NCI-H2107 (cell line): Measurements from ENCODE around the gene C16orf78.
"Not testable (repeated sequence)": the region's sequence is repeated elsewhere in the genome, so short reads cannot be mapped to it uniquely, and the experiment has no call there.

Source experiments
- DNase-seq: peaks from one replicate; lab custom pipeline; 2025; lab: John Stamatoyannopoulos, UW

Gene C16orf78

DNA sequence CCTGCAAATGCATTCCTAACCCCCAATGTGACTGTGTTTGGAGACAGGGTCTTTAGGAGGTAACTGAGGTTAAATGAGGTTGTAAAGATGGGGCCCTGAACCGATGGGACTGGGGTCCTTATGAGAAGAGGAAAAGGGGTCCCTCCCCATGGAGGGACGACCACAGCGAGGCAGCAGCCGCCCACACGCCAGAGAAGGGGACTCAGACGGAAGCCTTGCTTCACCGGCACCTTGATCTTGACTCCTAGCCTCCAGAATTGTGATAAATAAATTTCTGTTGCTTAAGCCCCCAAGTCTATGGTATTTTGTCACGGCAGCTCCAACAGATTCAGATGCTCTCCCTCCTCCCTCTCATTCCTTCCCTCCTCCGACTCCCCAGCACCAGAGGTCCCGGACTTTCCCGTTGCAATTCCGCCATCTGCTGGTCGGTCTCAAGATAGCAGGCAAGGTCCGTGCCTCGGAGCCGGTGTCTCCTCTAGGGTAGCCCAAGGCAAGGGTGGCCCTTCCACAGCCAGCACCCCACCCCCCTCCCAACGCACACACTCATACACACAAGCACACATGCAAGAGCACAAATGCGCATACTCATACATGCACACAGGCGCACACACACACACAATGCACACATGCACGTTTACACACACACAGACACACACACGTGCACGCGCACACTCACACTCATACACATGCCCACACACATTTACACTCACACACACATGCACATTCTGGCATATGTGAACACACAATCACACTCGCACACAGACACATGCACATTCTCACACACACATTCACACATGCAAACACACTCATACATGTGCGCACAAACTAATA lies 23.1 kb upstream of the C16orf78 start:
- DNase-seq: no peak

DNA sequence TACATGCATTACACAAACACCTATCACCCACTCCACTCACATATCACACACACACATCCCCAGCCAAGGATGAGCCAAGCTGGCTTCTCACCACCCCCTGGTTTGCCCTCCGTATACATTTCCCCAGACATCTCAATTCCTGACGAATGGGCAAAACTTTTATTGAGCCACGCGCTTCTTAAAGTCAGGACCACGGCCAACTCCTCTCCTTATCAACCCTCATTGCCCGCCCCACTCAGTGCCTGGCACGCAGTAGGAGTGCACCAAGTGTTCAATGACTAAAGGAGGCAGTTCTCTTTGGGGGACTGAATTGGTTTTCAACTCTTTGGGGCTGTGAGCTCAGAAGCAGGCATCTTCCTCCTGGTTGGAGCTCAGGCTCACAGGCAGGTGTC lies 22.5 kb upstream of the C16orf78 start:
- no peak for DNase-seq

DNA sequence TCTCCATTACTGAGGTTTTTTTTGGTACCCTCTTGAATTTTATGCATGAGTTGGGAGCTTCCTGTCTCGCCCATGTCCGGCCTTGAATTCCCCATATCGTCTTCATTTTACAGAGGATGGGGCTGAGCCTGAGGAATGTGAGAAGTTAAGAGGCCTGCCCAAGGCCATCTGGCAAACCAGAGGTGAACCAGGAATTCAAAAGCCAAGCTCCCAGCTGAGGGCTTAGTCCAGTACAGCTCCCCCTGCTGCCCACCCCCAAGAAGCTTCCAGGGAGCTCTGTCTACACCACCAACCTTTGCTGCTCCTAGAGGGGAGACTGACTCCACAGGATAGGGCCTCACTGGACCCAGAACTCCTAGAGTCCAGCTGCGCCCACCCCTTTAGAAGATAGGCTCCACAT lies 20.7 kb upstream of the C16orf78 start:
- DNase-seq: no peak

DNA sequence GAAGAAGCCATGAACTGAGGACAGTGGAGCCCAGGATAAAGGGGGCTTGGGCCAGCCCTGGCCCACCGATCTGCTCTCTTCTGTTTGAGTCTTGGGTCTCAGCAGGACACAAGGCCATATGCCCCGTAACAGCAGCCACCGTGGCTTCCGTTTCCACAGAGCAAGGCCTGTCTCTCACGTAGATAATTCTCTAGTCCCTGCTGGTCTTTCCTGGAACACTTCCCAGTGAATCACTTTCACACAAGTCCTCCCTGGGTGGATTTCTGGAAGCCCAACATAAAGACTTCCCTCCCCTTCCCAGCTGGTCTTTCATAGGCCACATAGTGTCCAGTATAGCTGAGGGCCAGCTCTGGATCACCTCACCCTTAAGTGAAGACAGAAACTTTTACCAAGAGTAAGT lies 19.9 kb upstream of the C16orf78 start:
- DNase-seq: no peak

DNA sequence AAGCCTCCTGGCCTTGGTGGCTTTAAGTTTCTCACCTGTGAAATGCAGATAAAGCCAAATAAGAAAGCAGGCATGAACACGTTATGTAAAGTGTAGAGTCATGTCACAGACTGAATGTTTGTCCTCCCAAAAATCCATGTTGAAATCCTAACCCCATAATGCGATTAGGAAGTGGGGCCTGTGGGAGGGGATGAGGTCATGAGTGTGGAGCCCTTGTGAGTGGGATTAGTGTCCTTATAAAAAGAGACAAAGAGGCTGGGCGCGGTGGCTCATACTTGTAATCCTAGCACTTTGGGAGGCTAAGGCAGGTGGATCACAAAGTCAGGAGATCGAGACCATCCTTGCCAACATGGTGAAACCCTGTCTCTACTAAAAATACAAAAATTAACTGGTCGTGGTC lies 19.5 kb upstream of the C16orf78 start:
- no peak for DNase-seq

DNA sequence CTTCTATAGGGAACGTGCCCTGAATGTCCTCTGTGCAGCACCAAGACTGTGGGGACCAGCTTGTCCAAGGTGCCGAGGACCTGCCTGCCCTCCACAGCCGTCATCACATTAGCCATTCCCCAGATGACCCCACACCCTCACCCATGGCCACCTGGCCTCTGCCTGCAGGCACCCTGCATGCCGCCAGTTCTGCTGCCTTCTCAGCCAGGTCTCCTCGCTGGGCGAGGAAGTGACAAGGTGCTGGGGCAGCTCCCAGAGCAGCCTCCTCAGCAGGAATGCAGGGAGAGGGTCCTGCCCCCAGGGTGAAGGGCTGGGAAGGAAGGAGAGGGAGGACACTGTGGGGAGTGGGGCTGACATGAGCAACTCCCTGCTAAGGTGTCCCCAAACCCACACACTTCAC lies 18.6 kb upstream of the C16orf78 start:
- no peak for DNase-seq

DNA sequence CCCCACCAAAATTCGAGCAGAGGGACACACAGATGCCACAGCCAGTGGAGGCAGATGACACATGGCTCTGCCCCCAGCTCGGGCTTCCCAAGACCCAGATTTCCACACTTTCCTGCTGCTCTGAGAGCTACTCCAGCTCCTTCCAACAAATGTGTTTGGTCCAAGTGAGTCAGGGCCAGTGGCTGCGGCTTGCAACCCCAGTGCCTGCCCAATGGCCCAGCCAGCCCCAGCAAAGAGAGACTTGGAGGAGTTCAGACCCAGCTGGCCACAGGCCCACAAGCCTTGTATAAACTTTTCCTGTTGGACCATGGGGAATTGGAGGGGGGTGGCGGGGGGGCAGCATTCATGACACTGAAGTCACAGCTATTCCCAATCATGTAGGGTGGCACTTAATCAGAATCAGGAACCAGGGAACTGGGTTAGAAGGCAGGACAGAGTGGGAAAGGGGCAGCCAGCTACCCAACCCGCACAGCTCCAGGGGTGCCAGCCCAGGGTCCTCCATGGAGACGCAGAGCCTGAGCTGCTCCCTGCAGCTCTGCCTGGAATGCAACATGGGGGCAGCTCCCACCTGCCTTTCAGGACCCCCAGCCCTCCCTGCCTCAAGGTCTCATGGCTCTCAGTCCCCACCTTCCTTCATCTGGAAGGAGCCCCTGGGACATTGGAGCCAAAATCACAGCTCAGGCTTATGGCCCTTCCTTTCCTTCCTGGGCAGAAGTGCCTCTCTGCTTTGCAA lies 17.5 kb upstream of the C16orf78 start:
- DNase-seq: no peak

DNA sequence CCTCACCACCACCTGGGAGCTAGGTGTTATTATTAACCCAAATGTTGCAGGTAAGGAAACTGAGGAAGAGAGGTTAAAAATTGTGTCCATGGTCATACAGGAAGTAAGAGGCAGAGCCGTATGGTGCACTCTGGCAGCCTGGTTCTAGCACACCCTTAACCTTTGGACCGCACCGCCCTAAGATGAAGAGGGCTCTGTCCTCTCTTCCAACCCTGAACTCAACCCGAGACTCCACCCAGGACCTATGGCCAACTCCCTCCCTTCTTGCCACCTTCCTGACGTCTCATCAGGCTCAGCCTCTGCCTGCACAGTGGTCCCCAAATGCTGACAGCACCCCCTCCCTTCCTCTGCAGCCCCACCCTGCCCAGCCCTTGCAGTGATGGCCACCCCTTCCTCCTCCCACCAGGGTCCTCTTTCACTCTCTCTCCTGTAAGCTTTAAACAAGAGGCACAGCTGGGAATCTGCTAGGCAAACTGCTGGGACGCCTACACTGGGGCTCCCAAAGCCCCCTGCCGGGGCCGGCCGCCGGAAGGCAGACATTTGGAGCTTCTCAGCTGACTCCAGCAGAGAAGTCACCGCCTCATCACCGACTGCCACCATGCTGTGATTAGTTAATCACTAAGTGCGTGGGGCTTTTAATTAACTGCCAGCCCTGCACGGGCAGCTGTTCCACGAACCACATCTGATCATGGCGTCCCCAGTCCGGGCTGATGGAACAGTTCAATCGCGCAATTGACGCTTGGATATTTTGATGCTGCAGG lies 16.7 kb upstream of the C16orf78 start:
- no peak for DNase-seq

DNA sequence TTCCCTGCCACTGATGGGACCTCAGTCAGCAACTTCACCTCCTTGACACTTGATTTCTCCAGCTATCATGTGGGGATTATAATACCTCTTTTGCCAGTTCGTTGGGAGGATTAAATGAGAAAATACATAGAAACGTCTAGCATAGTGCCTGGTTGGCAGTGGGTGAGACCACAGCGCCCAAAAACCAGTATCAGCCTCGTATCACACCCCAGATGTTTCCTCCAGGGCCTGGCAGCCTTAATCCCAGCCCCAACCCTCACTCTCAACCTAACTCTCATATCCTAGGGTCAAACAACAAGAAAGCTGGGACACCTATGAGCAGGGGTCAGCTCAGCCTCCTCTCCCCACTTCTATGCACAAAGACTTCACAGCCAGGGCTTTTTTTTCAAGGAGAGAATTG lies 14.0 kb upstream of the C16orf78 start:
- DNase-seq: no peak

DNA sequence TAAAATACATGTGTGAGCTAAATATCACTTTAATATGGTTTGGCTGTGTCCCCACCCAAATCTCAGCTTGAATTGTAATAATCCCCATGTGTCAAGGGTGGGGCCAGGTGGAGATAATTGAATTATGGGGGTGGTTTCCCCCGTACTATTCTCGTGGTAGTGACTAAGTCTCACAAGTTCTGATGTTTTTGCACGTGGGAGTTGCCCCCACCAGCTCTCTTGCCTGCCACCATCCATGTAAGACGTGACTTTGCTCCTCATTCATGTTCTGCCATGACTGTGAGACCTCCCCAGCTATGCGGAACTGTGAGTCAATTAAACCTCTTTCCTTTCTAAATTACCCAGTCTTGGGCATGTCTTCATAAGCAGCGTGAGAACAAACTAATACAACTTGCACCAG lies 11.9 kb upstream of the C16orf78 start:
- not testable (repeated sequence) for DNase-seq

DNA sequence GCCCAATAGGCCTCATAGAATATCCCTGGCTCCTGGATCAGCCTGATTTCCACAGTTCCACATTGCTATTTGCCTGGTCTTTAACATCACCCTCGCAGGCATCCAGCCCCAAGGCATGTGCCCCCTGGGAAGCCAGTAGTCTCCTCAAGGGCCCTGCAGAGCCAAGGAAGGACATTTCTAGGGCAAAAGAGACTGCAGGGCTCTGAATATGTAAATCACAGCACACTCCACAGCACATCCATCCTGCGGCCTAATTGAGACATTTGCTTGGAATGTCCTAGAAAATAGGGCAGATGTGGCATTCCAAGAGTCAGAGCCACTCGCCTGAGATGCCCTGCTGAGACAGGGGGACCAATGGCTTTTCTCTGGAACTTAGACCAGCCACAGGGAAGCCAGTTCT lies 11.4 kb upstream of the C16orf78 start:
- no peak for DNase-seq

DNA sequence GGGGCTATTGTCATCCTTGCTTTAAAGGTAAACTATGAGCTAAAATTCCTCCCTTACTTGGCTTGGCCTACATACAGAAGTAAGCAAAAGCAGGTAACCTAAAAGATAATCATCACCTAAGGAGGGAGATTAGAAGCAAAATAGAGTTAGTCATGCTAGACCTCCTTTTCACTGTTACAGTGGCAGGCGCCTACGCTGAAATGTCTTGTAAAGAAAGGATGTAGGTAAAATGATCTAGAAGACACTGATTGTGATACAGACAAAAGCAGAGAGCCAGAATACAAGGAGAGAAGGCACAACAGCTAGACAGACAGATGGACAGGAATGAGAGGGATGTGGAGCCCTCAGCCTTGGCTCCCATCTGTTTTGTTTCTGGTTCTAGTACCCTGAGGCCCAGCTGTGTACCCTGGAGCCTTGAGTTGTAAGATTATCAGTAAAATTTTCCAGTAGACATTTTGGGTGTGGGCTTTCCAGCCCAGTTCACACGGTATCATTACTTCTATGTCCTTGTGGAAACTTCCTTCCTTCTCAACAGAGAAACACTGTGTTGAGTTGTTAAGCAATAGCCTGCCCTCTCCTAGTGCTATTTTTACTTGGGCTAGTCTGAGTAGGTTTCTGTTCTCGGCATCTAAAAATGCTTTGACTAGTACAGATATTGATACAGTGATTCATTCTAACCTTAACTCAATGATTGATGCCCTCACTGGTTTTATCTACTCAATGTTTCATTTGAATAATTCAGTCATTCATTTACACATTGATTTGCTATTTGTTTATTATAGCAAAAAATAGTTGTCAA lies 7.7 kb upstream of the C16orf78 start:
- DNase-seq: no peak

DNA sequence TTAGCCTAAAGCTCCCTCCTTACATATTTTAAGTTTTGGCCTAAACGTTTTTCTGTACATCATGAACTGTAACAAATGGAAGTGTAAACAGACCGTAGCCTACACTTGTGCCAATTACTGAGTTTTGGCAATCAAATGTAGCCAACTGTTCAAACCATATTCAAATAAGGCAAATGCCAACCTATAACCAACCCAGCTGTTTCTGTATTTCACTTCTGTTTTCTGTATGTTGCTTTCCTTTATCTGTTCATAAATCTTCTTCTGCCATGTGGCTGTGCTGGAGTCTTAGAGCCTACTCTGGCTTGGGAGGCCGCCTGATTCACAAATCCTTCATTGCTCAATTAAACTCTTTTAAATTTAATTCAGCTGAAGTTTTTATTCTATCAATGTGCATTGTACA lies 6.9 kb upstream of the C16orf78 start:
- no peak for DNase-seq

DNA sequence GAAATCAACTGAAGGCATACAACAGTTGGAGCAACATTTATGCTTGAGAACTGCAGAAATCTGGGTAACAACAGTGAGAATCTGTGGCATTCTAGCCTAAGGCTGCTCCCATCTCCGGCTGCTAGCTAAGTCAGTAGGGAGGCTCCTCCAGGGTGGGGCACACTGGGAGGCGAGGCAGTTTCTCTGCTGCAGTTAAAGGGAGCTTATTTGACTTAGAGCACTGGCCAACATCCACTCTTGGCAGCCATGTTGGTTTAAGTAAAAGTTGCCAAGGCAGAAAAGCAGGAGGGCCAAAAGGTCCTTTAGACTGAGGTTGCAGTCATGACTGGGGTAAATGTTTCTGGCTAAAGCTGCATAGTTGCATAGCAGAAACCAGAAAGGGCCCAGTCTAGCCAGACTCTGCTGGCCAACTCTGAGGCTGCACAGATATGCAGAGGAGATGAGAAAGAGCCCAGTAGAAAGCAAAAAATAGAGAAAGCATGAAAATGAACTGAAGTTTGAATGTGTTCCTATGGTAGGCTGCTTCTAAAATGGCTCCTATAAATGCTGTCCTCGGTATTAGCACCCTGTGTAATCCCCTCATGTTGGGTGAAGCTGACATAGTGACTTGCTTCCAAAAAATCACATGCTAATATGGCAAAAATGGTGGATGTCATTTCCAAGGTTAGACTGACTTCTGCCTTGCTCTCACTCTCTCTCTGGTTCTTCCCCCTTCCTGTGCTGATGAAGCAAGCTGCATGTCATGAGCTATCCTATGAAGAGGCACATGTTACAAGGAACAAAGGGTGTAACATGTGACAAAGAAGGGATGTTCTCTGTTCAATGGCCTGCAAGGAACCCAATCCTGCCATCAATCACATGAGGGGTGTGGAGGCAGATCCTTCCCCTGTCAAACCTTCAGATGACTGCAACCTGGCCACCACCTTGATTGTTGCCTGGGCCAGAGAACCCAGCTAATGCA lies 3.7 kb upstream of the C16orf78 start:
- DNase-seq: no peak

DNA sequence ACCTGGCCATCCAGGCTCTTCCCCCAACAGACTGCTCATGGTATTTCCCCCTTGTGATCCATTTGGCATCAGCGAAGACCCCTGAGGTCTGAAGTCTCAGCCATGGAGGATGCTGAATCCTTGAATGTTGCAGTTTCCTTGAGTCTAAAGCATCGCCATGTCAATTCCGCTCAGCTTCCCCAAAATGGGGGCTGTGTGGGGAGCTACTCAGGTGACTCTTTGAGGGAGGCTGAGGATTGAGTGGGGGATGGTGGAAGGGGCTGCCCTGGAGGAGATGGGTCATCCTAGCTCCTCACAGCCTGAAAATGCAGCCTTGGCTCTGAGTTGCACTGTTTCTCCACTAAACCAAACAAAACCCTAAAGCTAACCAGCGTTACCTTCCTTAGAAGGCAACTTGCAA lies 2.6 kb downstream of the C16orf78 start:
- DNase-seq: no peak

DNA sequence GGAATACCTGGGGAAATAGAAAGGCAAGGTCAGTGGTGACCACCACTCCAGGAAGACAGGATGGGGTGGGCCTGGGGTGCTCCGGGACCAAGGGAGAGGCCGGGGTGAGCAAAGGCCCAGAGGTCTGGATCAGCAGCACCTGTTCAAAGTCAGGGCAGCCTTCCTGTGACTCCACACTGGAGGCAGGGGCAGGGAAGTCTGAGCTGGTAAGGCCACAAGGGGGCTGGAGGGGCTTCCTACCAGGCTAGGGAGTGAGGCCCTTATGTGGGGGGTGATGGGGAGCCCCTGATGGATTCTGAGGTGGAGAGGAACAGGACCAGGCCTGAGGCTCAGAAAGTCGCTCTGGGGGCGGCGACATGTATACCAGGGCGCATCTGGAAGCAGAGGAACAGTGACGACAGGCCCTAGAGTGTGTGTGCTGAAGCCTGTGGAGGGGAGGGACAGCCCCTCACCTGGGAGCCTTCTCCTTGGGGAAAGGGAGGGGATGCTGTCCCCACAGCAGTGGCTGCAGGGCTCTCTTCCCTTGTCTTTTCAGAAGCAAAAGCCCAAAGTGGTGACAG lies 3.7 kb downstream of the C16orf78 start:
- no peak for DNase-seq

DNA sequence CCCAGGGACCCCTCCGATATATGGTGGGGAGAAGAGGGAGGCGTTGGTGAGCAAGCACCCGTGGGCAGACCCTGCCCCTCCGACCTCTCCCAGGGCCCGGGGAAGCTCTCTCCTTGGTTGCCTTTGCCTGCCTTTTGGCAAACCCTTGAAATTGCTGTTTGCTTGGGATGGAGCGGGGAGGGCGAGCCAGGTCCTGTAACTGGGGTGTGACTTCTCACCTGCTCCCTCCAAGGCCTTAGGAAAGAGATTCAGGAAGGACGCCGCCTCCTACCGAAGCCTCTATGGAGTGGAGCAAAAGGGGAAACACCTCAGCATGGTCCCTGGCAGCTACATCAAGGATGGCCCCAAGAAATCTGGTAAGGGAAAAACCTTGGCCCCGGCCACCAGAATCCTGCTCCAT lies 4.6 kb downstream of the C16orf78 start:
- no peak for DNase-seq

DNA sequence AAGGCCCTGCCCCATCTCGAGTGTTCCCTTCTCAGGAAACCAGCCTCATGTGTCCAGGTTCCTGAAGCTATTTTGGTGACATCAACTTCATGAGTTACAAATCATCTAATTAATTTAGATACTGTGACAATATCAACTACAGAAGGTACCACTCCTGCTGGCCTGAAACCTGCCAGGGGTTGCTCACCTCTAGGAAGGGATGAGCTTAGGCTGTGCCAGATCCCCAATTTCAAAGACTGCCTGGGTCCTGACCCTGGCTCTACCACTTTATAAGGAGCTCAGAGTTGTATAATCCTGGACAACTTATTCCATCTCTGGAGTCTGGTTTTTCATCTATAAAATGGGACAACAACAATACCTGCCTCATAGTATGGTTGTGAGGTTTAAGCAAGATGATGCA lies 5.2 kb downstream of the C16orf78 start:
- DNase-seq: no peak

DNA sequence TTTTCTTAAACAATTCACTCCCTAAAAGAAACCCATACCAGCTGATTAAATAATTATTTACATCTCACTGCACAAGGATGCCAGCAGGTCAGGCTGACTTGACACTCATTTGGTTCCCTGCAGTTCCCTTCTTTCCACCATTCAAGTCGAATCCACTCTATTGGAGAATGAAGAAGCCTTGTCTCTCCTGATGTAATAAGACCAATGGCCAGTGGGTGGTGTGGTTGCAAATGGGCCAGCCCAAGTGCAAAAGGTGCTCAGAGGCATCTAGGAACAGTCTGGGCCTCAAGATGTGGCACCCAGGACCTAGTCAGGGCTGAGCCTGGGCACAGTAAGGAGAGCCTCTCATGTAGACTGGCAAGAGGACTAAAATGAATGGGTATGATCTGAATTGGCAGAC lies 9.3 kb downstream of the C16orf78 start:
- DNase-seq: no peak

DNA sequence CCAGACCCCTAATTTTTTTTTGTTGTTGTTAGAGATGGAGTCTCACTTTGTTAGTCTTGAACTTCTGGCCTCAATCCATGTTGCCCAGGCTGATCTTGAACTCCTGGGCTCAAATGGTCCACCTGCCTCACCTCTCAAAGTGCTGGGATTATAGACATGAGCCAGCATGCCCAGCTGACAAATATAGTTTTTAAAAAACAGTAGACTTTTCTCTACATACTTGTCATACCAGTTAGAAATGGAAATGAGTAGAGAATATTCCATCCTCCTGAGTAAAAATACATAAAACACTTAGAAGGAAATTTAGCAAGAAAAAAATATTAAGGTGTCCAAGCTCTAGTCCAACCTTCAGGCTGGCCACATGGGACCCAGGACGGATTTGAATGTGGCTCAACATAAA lies 21.4 kb downstream of the C16orf78 start:
- no peak for DNase-seq
